CMK (cell line): ENCODE data around the gene KCNQ1.

Experiments
- DNase-seq: peaks from one replicate; pipeline ENCODE4 v3.0.0-alpha.2; 2010; ENCODE audit warnings: low read depth

Gene KCNQ1

DNA sequence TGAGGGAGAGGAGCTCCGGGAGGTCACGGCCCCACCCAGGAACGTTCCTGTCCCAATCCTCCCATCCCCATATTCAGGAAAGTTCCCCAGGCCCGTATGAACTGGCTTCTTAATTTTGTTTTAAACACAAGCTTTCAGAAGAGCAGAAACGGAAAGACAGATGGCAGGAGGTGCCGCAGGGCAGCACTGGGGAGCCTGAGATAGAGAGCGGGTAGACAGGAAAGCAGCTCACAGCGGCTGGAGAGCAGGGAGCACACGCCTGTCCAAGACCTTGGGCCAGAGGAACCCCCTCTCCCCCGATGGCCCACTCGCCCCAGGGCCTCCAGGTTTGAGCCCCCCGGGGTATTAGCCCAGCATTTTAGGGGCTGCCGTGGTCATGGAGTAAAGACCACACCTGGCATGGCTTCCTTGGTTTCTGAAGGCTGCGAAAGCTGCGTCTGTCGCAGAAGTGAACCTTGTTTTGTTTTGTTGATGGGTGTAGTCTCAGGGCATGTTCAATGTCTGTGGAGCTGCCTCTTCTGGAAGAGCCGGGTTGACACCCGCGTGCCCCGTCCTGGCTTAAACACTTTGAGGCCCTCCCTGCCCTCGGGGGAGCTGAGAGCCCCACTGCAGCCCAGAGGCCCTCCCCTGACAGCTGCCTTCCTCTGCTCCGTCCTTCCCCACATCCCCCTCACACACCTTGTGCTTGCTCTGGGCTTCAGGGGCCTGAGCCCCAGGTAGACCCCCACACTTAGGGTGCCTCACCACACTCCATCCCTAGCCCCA, 272.9 kb downstream of the KCNQ1 start:
- DNase-seq = no peak

- DNase-seq = no peak
These were observed 274.1 kb downstream of the KCNQ1 start for GRCh38 chr11:2718817-2719438.

DNA sequence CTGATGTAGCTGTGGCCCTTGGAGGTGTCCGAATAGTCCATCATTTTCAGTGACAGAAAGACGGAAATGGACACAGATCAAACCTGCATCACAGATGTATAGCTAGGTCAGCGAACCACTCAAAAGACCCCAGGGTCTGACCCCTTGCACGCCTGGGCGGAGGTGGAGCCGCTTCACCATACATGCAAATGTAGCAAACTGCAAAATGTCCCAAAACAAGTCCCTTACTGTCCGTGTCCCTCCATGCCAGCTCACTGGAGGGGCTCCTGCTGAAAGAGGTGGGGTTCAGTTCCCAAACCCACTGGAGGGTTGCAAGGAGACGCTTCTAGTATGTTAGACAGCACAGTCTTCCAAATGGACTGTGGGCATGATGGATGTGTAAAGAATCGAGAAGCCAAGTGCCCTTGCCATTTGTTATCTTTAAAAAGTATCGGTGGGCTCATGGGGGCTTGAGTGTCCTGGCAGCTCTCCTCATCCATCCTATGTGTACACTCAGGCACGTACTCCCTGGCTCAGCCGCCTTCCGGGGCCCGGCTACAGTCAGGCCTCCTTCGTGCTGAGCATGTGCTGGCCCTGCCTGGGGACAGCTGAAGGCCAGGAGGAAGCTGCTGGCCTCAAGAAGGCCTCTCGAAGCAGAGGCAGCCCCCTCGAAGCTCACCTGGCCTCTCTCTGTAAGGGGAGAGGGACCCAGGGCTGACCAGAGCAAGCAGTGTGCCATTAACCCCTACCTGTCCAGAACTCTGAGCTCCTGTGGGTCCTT, 275.2 kb downstream of the KCNQ1 start:
- no peak for DNase-seq

DNA sequence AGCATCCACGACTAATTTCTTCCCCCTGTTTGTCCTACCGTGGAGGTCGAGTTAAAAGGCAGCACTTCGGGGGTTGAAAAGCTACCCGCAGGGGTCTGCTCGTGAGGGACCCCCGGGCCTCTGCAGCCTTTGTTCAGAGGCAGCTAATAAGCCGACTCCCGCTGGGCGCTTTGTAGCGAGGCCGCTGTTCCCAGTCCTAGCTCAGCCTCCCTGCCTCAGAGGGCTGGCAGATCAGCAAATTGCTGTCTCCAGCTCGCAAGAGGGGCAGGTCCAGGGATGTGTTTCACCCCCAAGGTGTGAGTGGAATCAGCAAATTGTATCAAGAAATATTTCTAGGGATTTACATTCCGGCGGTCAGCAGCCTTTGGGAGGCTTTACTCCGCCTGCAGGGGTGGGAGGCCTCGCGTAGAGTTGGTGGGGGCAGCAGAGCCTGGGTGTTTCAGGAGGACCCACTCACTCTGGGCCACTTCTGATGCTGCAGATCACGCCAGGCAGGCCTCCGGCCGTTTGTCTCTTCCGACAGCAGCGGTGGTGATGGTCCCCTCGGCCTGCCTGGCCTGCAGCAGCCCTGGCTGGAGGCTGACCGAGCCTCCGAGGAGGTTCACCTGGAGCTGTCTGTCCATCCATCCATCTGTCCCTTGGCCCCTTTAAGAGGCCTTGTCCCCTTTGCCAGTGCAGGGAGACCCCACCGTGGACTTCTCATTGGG, 276.6 kb downstream of the KCNQ1 start:
- no peak for DNase-seq

DNA sequence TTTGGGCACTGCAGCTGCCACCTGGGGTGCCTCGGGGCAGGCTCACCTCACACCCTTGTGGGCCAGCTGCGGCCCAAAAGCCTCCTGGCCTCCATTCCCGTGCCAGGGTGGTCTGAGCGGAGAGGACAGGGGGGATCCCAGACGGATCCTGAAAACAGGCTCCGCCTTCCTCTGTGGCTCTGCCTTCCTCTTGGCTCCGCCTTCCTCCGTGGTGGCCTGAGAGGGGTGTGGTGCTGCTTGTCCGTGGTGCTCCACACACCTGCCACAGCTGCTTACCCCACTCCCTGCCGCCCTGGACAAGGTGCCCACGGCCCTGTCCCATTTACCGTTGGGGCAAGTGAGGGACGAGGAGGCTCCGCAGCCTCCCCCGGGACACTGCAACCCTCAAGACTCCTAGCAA, 278.1 kb downstream of the KCNQ1 start:
- no peak for DNase-seq

- no peak for DNase-seq
These were observed 279.3 kb downstream of the KCNQ1 start for GRCh38 chr11:2724104-2724503.

- DNase-seq = no peak
These were observed 280.0 kb downstream of the KCNQ1 start for GRCh38 chr11:2724653-2725367.

GRCh38 chr11:2725368-2726300, 280.8 kb downstream of the KCNQ1 start:
- DNase-seq = no peak

DNA sequence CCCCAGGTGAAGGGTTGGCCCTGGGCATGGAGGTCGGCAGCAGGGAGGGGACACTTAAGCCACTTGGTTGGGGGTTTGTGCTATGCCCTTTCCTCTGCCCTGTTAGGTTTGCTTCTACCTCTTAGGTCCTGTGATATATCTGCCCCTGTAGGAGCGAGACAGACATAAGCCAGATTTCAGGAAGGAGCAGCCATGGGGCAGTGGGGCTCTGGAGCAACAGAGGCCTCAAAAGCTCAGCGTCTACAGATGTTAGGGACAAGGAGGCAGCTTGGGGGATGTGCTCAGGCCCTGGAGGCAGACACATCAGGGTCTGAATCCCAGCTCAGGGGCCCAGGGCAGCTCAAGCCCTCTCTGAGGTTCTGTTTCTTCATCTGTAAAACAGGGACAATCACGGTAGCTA, 282.2 kb downstream of the KCNQ1 start:
- DNase-seq = no peak

- no peak for DNase-seq
These were observed 283.4 kb downstream of the KCNQ1 start for GRCh38 chr11:2728128-2728662.

- DNase-seq = no peak
These were observed 284.0 kb downstream of the KCNQ1 start for GRCh38 chr11:2728663-2729332.

- DNase-seq = no peak
These were observed 285.0 kb downstream of the KCNQ1 start for GRCh38 chr11:2729841-2730240.

DNA sequence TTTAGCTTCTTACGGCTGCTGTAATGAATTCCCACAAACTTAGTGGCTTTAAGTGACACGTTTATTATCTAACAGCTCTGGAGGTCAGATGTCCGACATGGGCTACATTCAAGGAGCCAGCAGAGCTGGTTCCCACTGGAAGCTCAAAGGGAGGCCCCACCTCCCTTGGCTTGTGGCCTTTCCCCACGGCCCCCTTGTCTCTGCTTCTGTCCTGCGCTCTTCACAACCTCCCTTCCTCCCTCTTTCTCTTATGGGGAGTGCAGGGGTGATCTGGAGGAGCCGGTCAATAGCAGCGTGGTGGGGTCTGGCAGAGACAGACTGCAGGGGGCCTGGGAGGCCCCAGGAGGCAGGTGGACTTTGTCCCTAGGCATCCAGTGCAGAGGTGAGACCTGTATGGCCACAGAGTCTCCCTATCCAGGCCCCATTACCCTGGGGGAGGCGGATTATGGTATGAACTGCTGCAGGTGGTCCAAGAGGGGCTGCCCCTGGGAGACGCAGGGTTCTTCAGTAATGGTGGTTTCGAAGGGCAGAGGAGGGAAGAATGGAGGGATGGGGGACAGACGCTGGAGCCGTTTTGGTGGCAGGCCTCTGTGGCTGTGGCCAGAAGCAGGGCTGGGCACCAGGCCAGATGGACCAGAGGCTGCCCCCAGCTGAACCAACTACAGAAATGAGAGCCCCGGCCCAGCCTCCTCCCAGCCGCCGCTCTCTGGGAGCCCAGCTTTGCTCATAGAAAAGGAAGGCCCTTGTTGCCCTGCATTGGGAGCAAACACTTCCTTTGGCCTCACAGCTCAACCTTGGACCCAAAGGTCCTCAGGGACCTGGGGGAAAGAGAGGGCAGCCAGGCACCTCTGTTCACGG, 285.7 kb downstream of the KCNQ1 start:
- no peak for DNase-seq

DNA sequence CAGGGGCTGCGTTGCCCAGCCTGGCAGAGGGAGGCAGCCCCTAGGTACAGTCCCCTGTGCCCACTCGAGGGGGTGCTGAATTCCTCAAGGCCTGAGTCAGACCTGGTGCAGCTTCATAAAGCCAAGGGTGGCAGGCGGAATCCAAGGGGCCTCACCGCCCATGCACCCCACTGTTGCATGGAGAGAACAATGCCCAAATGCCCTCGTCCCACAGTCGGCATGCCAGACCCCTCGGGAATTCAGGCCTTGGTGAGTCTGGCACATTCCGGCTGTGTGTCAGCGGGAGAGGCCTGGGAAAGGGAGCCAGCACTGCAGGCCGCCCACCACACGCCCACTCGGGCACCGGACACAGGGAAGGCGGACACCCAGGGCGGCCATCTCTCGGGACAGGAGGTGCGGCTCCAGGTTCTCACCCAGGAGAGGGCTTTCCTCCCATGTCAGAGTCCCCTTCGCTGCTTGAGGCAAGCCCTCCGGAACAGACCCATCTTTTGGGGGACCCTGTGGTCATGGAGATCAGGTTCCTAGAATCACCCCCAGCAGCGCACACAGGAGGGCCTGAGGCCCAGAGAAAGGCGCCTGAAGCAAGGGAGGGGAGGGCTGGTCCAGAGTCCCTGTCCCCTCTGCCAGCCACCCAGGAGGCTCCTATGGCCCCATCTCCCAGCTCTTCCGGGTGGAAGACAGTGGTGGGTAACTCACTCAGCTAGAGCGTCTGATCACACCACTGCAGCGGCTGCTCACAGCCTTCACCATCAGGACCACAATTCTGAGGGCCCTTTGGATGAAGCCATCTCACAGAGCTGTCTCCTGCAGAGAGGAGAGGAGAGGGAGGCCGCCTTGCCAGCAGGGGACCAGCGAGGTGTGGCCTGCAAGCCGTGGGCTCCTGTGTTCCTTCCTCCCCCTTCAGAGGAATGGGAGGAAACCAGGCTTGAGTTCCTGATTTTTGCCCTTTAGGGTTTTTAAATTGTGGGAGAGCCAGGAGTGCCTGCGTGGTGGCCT, 286.6 kb downstream of the KCNQ1 start:
- no peak for DNase-seq

DNA sequence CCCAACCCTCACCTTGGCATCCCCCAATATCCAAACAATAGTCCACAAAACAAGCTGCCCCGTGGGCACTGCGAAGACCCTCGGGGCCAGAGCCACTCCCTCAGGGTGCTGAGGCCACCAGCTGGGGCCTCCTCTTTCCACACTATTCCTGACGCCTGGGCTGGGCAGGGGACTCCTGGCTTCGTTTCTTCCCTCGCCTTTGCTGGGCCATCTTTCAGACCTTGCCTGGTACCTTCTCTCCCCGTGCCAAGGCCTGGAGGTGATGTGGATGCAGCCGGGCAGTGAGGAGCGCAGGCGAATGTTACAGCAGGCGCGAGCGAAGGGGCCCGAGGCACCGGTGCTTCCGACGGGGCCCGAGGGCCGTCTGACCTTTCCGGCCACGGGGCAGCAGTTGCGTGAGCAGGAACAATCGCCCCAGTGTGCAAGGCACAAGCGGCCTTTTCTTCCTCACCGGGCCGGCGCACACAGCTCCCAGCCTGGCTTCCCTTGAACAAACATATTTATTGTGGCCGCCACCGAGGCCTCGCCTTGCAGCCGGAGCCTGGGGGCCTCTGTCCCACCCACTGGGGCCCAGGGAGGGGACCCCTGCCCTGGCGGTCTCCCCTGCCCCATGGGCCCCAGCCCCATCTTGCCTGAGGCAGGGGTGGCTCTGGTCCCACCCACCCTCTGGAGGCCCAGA, 287.6 kb downstream of the KCNQ1 start:
- DNase-seq = no peak

GRCh38 chr11:2732940-2733628, 288.3 kb downstream of the KCNQ1 start:
- DNase-seq = no peak
